ENCODE results near the gene CD209. TPM values are rescaled to one million over a fixed set of nuclear protein-coding genes. Genes with fewer than 3 reads are reported as not detected.

Gene CD209
- total and polyA plus RNA-seq, 2 of the 8 experiments (the other 6 are each of a cell fraction or from before 2014, with no cell fraction given) = 0.05 to 0.22 TPM

DNA sequence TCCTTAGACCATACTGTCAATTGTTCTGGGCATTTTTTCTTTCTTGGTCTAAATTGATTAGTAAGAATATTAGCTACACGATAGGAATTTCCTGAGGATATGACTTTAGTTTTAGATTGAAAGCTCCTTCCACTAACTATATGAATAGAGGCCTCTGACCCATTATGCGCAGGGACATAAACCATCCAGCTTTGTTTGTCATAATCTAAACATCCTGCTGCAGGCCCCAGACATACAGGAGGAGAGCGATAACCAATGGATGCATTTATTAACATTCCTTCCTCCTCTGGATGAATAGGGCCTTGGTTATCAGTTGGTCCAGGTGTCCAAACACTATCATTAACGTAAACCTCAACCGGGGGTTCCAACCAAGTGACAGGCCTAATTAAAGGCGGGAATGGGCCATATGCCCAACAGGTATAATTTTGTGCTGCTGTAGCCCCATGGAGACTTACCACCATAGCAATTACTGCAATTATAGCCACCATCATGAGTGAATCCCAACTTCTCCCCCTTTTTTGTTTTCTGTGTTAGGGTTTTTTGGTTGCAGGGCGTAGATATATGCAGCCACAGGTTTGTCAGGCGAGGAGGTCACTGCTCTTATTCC is 48.3 kb upstream of the CD209 start:
- no peak overlapping the region for H3K14ac ChIP-seq (ENCODE audit: insufficient read length)
- no peaks in the 10 kb centered on the region for H3K79me2 ChIP-seq (ENCODE audit: control insufficient read depth in 1 of 2, insufficient read depth in 2 of 2, low read length in 2 of 2)
- no peaks in the 10 kb centered on the region for H4K20me1 ChIP-seq (replicated peaks in 1 of 2; ENCODE audit: control insufficient read depth in 1 of 2, insufficient read depth in 2 of 2, low read length in 2 of 2)
- H3K4ac ChIP-seq (replicated peaks; ENCODE audit: insufficient read length, low read depth, low read length) = no peak overlapping the region
- no peak overlapping the region for H2AK5ac ChIP-seq (ENCODE audit: low read depth, low read length)
- H4K8ac ChIP-seq (ENCODE audit: extremely low read depth, insufficient read depth, low read length) = no peak overlapping the region
- H2BK20ac ChIP-seq (ENCODE audit: low read length) = no peak overlapping the region
- no peak overlapping the region for H3K56ac ChIP-seq (replicated peaks; ENCODE audit: insufficient read length, low read depth, low read length)
- no peak overlapping the region for H3K23ac ChIP-seq (ENCODE audit: insufficient read length)
- no peak overlapping the region for H3K4me2 ChIP-seq (ENCODE audit: insufficient read depth in 1 of 2, low read depth in 2 of 2, low read length in 2 of 2)
- H2BK12ac ChIP-seq (ENCODE audit: low read depth, low read length) = no peak overlapping the region
- no peak overlapping the region for H4K5ac ChIP-seq (ENCODE audit: insufficient read length, low read depth, low read length)
- no peak overlapping the region for H3K27ac ChIP-seq (ENCODE audit: low read depth, low read length)
- WGBS, 2 experiments (ENCODE audit: extremely low coverage in 1 of 2, insufficient coverage in 1 of 2, insufficient read length in 1 of 2, insufficient replicate concordance in 2 of 2, low coverage in 1 of 2, low lambda C conversion rate in 2 of 2, missing lambda C conversion rate in 1 of 2) = 87% methylated on average over 8 of the region's 8 CpGs; no CpG with 5 or more reads in 1 of the 2 experiments
- peaks cover 3% of the 10 kb centered on the region; the same call in 1 of the 2 replicates for H3K23me2 ChIP-seq (ENCODE audit: low read depth, low read length)
- H2AFZ ChIP-seq (ENCODE audit: low read length) = no peak overlapping the region
- POLR2A ChIA-PET (ENCODE audit: partially characterized antibody) = no interaction called here
- H2BK5ac ChIP-seq (ENCODE audit: low read depth, low read length) = no peak overlapping the region
- no peak for DNase-seq (ENCODE audit: low read depth in 1 of 2, low spot score in 2 of 2)
- peaks cover 0 to 3% (median 1%) of the 10 kb centered on the region in 4 experiments; a peak in 2 of 7 replicates for H3K4me1 ChIP-seq (replicated peaks in 1 of 4; ENCODE audit: control insufficient read depth in 3 of 4, insufficient read depth in 4 of 4, low read length in 3 of 4)
- no peaks in the 10 kb centered on the region for H3K36me3 ChIP-seq (ENCODE audit: control insufficient read depth in 2 of 4, insufficient read depth in 4 of 4, low read length in 3 of 4)
- H2BK120ac ChIP-seq (replicated peaks; ENCODE audit: low read depth, low read length) = no peak overlapping the region
- H3K18ac ChIP-seq (ENCODE audit: extremely low read depth, low read length) = no peak overlapping the region
- no peak overlapping the region for H2BK15ac ChIP-seq (ENCODE audit: low read length)
- H3K79me1 ChIP-seq (ENCODE audit: low read depth, low read length) = no peaks in the 10 kb centered on the region
- FAIRE-seq = no peak
- H4K91ac ChIP-seq (replicated peaks; ENCODE audit: insufficient read length, low read length) = no peak overlapping the region
- no peak overlapping the region for H3K4me3 ChIP-seq (ENCODE audit: extremely low read depth in 1 of 4, insufficient read depth in 2 of 4, low read depth in 3 of 4, low read length in 4 of 4)
- CTCF ChIA-PET (ENCODE audit: partially characterized antibody) = interaction anchor here (0.7 to 1.2 kb wide), 4 partner anchors 12 to 298 kb away, joined by 3 read pairs; a partner anchor contains a TSS
- H3K9ac ChIP-seq (replicated peaks in 1 of 4; ENCODE audit: extremely low read depth in 1 of 4, low read depth in 3 of 4, low read length in 3 of 4) = no peak overlapping the region
- H3K9me3 ChIP-seq (ENCODE audit: insufficient read depth in 2 of 2, low read depth in 1 of 2, low read length in 1 of 2) = peaks cover 0 to 4% of the 10 kb centered on the region in 2 experiments; a peak in 2 of 4 replicates
- peaks cover 0 to 2% (median 0%) of the 10 kb centered on the region in 4 experiments; a peak in 2 of 7 replicates for H3K27me3 ChIP-seq (replicated peaks in 1 of 4; ENCODE audit: control insufficient read depth in 3 of 4, extremely low read depth in 1 of 4, insufficient read depth in 3 of 4, low read length in 3 of 4)
- TF ChIP-seq FOSL1 (IDR thresholded peaks at IDR 0.05; ENCODE audit: insufficient read depth, low read depth, low read length) = no peak
- no peak for TF ChIP-seq RNF2 (IDR thresholded peaks at IDR 0.05; ENCODE audit: borderline replicate concordance, low read depth, low read length, missing control alignments, poor library complexity, severe bottlenecking)
- no peak for TF ChIP-seq POU5F1 (IDR thresholded peaks at IDR 0.05; ENCODE audit: low read depth, low read length)
- TF ChIP-seq SUZ12 (IDR thresholded peaks at IDR 0.05; ENCODE audit: low read length) = no peak
- TF ChIP-seq, protein P1, sequence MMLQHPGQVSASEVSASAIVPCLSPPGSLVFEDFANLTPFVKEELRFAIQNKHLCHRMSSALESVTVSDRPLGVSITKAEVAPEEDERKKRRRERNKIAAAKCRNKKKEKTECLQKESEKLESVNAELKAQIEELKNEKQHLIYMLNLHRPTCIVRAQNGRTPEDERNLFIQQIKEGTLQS (IDR thresholded peaks at IDR 0.05; ENCODE audit: insufficient read depth, low read depth, low read length) = no peak
- no peak for TF ChIP-seq KDM4A (IDR thresholded peaks at IDR 0.05; ENCODE audit: low read depth, low read length, severe bottlenecking)
- no peak for TF ChIP-seq ASH2L (IDR thresholded peaks at IDR 0.05; ENCODE audit: low read length)
- no peak for TF ChIP-seq SIN3A (conservative IDR thresholded peaks at IDR 0.05 in 1 of 2, IDR thresholded peaks at IDR 0.05 in 1 of 2; ENCODE audit: low read depth in 1 of 2, low read length in 2 of 2)
- TF ChIP-seq KDM5A (IDR thresholded peaks at IDR 0.05; ENCODE audit: low read length) = no peak
- no peak for TF ChIP-seq HDAC6 (IDR thresholded peaks at IDR 0.05; ENCODE audit: low read depth, low read length)

Measured in H1 (cell line).